HuH-7.5 (cell line): ENCODE results near the gene BTBD18.
"Not testable (repeated sequence)": the region's sequence is repeated elsewhere in the genome, so short reads cannot be mapped to it uniquely, and the experiment has no call there.

ENCODE experiments used
- DNase-seq: peaks from one replicate; pipeline ENCODE4 v3.0.0; 2011; ENCODE audit warnings: low spot score

The BTBD18 gene

DNA sequence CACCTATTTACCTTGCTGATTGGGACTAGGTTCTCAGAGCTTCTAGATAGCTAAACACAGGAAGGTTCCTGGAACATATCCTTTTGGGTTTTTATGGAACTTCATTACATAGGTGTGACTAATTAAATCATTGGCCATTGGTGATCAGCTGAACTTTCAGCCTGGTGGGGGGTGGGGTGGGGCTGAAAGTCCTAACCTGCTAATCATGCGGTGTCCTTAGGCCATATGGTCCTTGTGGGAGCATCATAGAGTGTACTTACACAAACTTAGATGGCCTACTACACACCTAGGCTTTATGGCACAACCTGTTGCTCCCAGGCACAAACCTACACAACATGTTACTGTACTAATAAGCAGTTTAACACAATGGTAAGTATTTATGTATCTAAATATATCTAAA is 19.0 kb downstream of the BTBD18 start:
- DNase-seq, result no peak

DNA sequence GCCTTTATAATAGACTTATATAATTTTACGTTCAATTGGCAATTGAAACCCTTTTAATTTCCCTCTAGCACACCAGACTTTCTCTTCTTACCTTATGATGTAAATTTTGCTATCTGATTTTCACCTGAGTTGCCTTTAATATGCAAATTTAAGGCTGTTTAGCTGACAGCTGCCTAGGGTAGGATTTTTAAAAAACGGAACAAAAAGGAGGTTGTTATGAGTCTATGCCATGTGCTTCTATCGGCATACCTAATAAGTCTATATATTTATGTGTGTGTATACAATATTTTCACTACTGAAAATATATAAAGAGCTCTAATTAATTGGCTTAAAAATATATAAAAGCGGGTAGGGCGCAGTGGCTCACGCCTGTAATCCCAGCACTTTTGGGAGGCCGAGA is 22.1 kb downstream of the BTBD18 start:
- no peak for DNase-seq

- DNase-seq, result no peak
Measured at GRCh38 chr11:57728829-57729228, 22.8 kb downstream of the BTBD18 start.

DNA sequence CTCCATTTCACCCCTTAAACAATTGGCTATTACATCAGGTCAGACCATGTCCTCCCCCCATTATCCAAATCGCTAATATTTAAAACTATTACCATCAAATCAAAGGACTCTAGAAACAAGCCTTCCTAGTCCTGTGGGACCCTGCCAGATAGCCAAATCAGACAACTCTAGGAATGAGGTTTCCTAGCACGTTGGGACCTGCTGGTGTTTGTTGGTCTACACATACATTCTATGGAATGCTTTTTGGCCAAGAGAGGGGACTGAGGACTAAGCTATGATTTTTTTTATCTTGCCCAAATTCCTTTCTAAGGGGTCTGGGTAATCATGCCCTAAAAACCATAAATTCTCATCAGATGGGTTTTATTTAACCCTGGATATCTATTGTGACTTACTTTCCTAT is 24.4 kb downstream of the BTBD18 start:
- no peak for DNase-seq

DNA sequence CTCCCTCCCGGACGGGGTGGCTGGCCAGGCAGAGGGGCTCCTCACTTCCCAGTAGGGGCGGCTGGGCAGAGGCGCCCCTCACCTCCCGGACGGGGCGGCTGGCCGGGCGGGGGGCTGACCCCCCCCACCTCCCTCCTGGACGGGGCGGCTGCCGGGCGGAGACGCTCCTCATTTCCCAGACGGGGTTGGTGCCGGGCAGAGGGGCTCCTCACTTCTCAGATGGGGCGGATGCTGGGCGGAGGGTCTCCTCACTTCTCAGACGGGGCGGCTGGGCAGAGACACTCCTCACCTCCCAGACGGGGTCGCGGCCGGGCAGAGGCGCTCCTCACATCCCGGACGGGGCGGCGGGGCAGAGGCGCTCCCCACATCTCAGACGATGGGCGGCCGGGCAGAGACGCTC is 34.9 kb downstream of the BTBD18 start:
- not testable (repeated sequence) for DNase-seq

- DNase-seq, result no peak
Measured at GRCh38 chr11:57713835-57714234, 37.8 kb downstream of the BTBD18 start.

DNA sequence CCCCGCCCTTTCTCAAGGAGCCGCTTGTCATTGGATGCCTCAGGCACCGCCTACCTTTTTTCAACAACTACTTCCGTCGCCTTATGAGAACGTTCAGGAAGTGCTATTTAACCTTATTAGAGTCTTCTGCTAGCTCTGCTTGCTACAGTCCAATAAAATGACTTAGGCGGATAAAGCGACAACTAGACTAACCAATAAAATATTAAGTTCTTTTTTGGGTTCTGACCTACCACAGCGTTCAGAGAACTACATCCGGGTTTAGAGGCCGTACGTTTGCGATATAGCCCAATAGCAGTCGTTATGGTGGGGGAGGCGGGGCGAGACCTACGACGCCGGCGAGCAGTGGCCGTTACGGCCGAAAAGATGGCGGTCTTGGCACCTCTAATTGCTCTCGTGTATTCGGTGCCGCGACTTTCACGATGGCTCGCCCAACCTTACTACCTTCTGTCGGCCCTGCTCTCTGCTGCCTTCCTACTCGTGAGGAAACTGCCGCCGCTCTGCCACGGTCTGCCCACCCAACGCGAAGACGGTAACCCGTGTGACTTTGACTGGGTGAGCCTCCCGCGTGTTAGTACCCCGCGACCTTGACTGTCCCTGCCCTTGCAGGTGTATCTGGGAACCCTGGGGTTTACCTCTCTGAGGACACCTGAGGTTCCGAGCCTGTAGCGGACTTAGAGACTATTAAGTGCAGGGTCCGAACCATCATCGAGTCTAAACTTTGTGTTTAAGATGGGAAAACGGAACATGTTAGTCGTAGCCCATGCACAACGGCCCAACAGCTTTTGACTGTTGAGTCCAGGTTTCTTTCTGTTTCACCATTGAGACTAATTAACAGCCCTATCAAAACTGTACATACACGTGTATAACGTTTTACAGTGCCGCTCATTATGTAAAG is 39.1 kb downstream of the BTBD18 start, which contains the start of gene TMX2:
TMX2 (plus strand) TSS at position 338 of the 895 bp plus-strand sequence; CDS start at position 364, 26 bp downstream.
- DNase-seq, result peak; percentile 99

GRCh38 chr11:57711414-57712255 is 40.0 kb downstream of the BTBD18 start, which contains the start of gene MED19:
Gene MED19, minus strand, starts transcription at chr11:57712215. Its CDS starts 36 bp downstream, at chr11:57712179.
- DNase-seq, result peak; percentile 97

DNA sequence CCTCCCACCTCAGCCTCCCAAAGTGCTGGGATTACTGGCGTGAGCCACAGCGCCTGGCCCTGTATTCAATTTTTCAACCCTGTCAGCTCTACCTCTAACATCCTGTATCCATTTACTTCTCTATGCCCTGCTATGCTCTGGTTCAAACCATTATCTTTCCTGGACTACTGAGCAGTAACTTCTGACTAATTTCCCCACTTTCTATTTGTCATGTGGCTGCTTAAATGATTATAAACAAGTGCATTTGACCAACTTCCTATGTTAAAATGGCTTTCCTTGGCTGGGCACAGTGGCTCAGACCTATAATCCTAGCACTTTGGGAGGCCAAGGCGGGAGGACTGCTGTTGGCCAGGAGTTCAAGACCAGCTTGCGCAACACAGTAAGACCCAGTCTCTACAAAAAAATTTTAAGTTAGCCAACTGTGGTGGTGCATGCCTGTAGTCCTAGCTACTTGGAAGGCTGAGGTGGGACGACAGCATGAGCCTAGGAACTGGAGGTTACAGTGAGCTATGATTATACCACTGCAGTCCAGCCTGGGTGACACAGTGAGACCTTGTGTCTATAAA is 41.7 kb downstream of the BTBD18 start:
- DNase-seq, result no peak

- DNase-seq, result not testable (repeated sequence)
Measured at GRCh38 chr11:57705432-57705831, 46.2 kb downstream of the BTBD18 start.

GRCh38 chr11:57704932-57705331 is 46.7 kb downstream of the BTBD18 start:
- no peak for DNase-seq

GRCh38 chr11:57703341-57703740 is 48.3 kb downstream of the BTBD18 start:
- DNase-seq, result no peak

GRCh38 chr11:57700425-57700824 is 51.2 kb downstream of the BTBD18 start:
- no peak for DNase-seq

GRCh38 chr11:57699813-57700212 is 51.8 kb downstream of the BTBD18 start:
- DNase-seq, result no peak

- no peak for DNase-seq
Measured at GRCh38 chr11:57698843-57699365, 52.7 kb downstream of the BTBD18 start.
